Thymus (tissue), 11 donors: Measurements from ENCODE around the gene TMEM183A. TPM values are rescaled to one million over a fixed set of nuclear protein-coding genes. Genes with fewer than 3 reads are reported as not detected.

Experiments used
- DNase-seq, 9 donors: peaks; one replicate each; pipeline ENCODE4 v3.0.0-alpha.2; 2013; ENCODE audit warnings: low spot score in 9 of 9, low read depth in 6 of 9, missing footprints in 1 of 9
- H3K27ac ChIP-seq, 2 donors: one replicate each; pipeline ENCODE4 v1.5.1; 2013; ENCODE audit warnings: control low read depth in 1 of 2, low read depth in 1 of 2, low read length in 1 of 2, mild to moderate bottlenecking in 1 of 2, moderate library complexity in 1 of 2
- H3K27me3 ChIP-seq, 2 donors: one replicate each; pipeline ENCODE4 v1.5.1; 2013; ENCODE audit warnings: low read length in 1 of 2; ENCODE audit not compliant: control insufficient read depth in 2 of 2, insufficient read depth in 1 of 2
- H3K36me3 ChIP-seq, 2 donors: one replicate each; pipeline ENCODE4 v1.5.1; 2013; ENCODE audit warnings: low read length in 1 of 2, mild to moderate bottlenecking in 1 of 2, moderate library complexity in 1 of 2; ENCODE audit not compliant: control insufficient read depth in 2 of 2, insufficient read depth in 2 of 2
- H3K4me1 ChIP-seq, 2 donors: one replicate each; pipeline ENCODE4 v1.5.1; 2013; ENCODE audit warnings: low read length in 2 of 2; ENCODE audit not compliant: control insufficient read depth in 2 of 2, insufficient read depth in 2 of 2
- H3K4me3 ChIP-seq, 2 donors: one replicate each; pipeline ENCODE4 v1.5.1; 2013; ENCODE audit warnings: low read length in 2 of 2, control low read depth in 1 of 2, mild to moderate bottlenecking in 1 of 2
- H3K9me3 ChIP-seq, 2 donors: one replicate each; pipeline ENCODE4 v1.5.1; 2013; ENCODE audit warnings: low read length in 1 of 2, mild to moderate bottlenecking in 1 of 2; ENCODE audit not compliant: control insufficient read depth in 2 of 2, insufficient read depth in 1 of 2
- WGBS: extraction: QIAGEN DNeasy Blood & Tissue Kit; methylation state at CpG from one replicate; pipeline ENCODE4 v1.1.7; 2013; 5-methylcytosine and 5-hydroxymethylcytosine counted together
- polyA plus RNA-seq: library from polyadenylated mRNA; stranded (reverse); fragments of 200-250 nt; gene quantifications from one replicate; pipeline ENCODE4 v1.2.3, GENCODE V29; 2013
- total RNA-seq: library from RNA; stranded (reverse); fragments of 120-200 nt; gene quantifications from one replicate; pipeline ENCODE4 v1.2.4, GENCODE V29; 2013
- donor health status: healthy.

Gene TMEM183A
- total and polyA plus RNA-seq, 2 donors: 50.6 to 75.3 TPM

GRCh38 chr1:203054642-203055041, 47.5 kb downstream of the TMEM183A start:
- Histone ChIP-seq H3K36me3 (no peaks in the 10 kb centered on the region), H3K4me1 (peaks cover 0 to 7% of the 10 kb centered on the region in 2 donors), H3K4me3 (no peak overlapping the region), H3K9me3 (no peaks in the 10 kb centered on the region), H3K27me3 (peaks cover 0 to 25% of the 10 kb centered on the region in 2 donors), H3K27ac (no peak overlapping the region)
- whole genome bisulfite sequencing: 96% methylated on average over 5 of the region's 5 CpGs
- DNase-seq: no peak

- H3K4me1 ChIP-seq: peaks cover 0 to 7% of the 10 kb centered on the region in 2 donors
- H3K4me3 ChIP-seq: no peak overlapping the region
- H3K36me3 ChIP-seq: no peaks in the 10 kb centered on the region
- WGBS: 96% methylated on average over 24 of the region's 24 CpGs
- H3K9me3 ChIP-seq: no peaks in the 10 kb centered on the region
- no peak overlapping the region for H3K27ac ChIP-seq
- DNase-seq: no peak
- peaks cover 0 to 25% of the 10 kb centered on the region in 2 donors for H3K27me3 ChIP-seq
These were observed 48.1 kb downstream of the TMEM183A start for GRCh38 chr1:203055161-203055799.

- Histone ChIP-seq H3K4me3 (no peak overlapping the region), H3K27ac (no peak overlapping the region), H3K4me1 (peaks cover 0 to 7% of the 10 kb centered on the region in 2 donors), H3K27me3 (peaks cover 0 to 25% of the 10 kb centered on the region in 2 donors), H3K36me3 (no peaks in the 10 kb centered on the region), H3K9me3 (no peaks in the 10 kb centered on the region)
- DNase-seq: no peak
- WGBS: 89% methylated on average over 7 of the region's 7 CpGs
These were observed 48.8 kb downstream of the TMEM183A start for GRCh38 chr1:203056012-203056411.

GRCh38 chr1:203056516-203056915, 49.3 kb downstream of the TMEM183A start:
- H3K9me3 ChIP-seq: no peaks in the 10 kb centered on the region
- H3K27me3 ChIP-seq: peaks cover 0 to 21% of the 10 kb centered on the region in 2 donors
- no peak overlapping the region for H3K4me3 ChIP-seq
- WGBS: 98% methylated on average over 6 of the region's 6 CpGs
- H3K27ac ChIP-seq: no peak overlapping the region
- H3K4me1 ChIP-seq: peaks cover 0 to 6% of the 10 kb centered on the region in 2 donors
- H3K36me3 ChIP-seq: no peaks in the 10 kb centered on the region
- DNase-seq: no peak

- peaks cover 0 to 13% of the 10 kb centered on the region in 2 donors for H3K27me3 ChIP-seq
- H3K4me3 ChIP-seq: no peak overlapping the region
- no peaks in the 10 kb centered on the region for H3K36me3 ChIP-seq
- H3K27ac ChIP-seq: no peak overlapping the region
- WGBS: 31% methylated on average over 10 of the region's 10 CpGs
- no peaks in the 10 kb centered on the region for H3K4me1 ChIP-seq
- DNase-seq: no peak
- H3K9me3 ChIP-seq: no peaks in the 10 kb centered on the region
These were observed 50.9 kb downstream of the TMEM183A start for GRCh38 chr1:203057911-203058675.

- no peak for DNase-seq
- WGBS: 91% methylated on average over 1 of the region's 1 CpG
- no peak overlapping the region for H3K27ac ChIP-seq
- H3K27me3 ChIP-seq: peaks cover 0 to 16% of the 10 kb centered on the region in 2 donors
- no peaks in the 10 kb centered on the region for H3K4me1 ChIP-seq
- no peaks in the 10 kb centered on the region for H3K36me3 ChIP-seq
- no peaks in the 10 kb centered on the region for H3K9me3 ChIP-seq
- H3K4me3 ChIP-seq: no peak overlapping the region
These were observed 51.4 kb downstream of the TMEM183A start for GRCh38 chr1:203058676-203058935.

GRCh38 chr1:203059485-203059884, 52.3 kb downstream of the TMEM183A start:
- Histone ChIP-seq H3K4me3 (no peak overlapping the region), H3K36me3 (no peaks in the 10 kb centered on the region), H3K4me1 (no peaks in the 10 kb centered on the region), H3K9me3 (no peaks in the 10 kb centered on the region), H3K27me3 (peaks cover 0 to 16% of the 10 kb centered on the region in 2 donors), H3K27ac (no peak overlapping the region)
- no peak for DNase-seq
- 85% methylated on average over 2 of the region's 2 CpGs for WGBS

- Histone ChIP-seq H3K4me1 (no peaks in the 10 kb centered on the region), H3K27ac (no peak overlapping the region), H3K9me3 (peaks cover 0 to 3% of the 10 kb centered on the region in 2 donors), H3K36me3 (no peaks in the 10 kb centered on the region), H3K27me3 (peaks cover 0 to 16% of the 10 kb centered on the region in 2 donors), H3K4me3 (no peak overlapping the region)
- WGBS: 98% methylated on average over 11 of the region's 11 CpGs
- DNase-seq: no peak
These were observed 52.9 kb downstream of the TMEM183A start for GRCh38 chr1:203060115-203060514.

GRCh38 chr1:203063287-203063686, 56.1 kb downstream of the TMEM183A start:
- Histone ChIP-seq H3K9me3 (peaks cover 0 to 3% of the 10 kb centered on the region in 2 donors), H3K36me3 (no peaks in the 10 kb centered on the region), H3K27me3 (peaks cover 0 to 8% of the 10 kb centered on the region in 2 donors), H3K4me1 (no peaks in the 10 kb centered on the region), H3K4me3 (no peak overlapping the region), H3K27ac (no peak overlapping the region)
- WGBS: 37% methylated on average over 8 of the region's 8 CpGs
- no peak for DNase-seq
